Peyer's patch (tissue), 4 donors: Measurements from ENCODE around the gene DIS3L.

Experiments
- CTCF ChIP-seq, 6 experiments: fragments of 450-650 bp in 4 of 6; fragments of 200-600 bp in 2 of 6; sonication (generic) in 1 of 6; IDR thresholded peaks; one replicate each; pipeline ENCODE4 v1.5.1; 2017 to 2019; ENCODE audit warnings: antibody characterized with exemption in 6 of 6, mild to moderate bottlenecking in 3 of 6, moderate library complexity in 1 of 6
- POLR2A ChIP-seq, 2 donors: fragments of 450-650 bp; IDR thresholded peaks; one replicate each; pipeline ENCODE4 v1.5.1; 2017; ENCODE audit warnings: antibody characterized with exemption in 2 of 2, mild to moderate bottlenecking in 2 of 2, moderate library complexity in 2 of 2

GRCh38 chr15:66264859-66265513 is 28.4 kb upstream of the DIS3L start:
- TF ChIP-seq POLR2A (IDR thresholded peaks at IDR 0.05) = no peak
- no peak for TF ChIP-seq CTCF (IDR thresholded peaks at IDR 0.05)
